ENCODE measurements around the gene SCD5.

DNA sequence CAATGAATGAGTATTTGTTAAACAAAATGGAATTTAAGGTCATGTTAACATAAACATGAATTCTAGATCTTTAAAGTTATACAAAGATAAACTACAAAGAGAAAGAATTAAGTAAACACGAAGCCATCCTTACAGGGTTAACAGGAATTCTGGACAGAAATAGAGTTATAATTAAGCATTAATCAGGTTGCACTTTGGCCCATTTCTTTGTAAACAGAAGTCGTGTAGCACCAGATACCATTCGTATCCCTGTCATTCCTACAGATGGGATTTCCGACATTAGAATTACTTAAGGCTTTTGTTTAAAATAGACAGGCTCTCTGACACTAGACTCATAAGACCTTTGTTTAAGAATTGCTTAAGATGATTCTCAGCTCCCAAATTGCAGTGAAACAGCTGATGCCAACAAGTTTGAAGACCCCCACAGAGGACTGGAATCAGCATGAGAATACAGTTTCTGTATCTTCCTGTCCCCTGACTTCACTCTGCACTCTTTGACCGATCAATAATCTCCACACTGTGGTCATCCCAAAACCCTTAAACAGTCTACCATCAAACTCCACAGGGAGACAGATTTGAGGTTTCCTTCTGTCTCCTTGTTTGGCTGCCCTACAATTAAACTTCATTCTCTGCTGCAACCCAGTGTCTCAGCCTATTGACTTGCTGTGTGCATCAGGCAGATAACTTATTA, 214.6 kb downstream of the SCD5 start:
- TF ChIP-seq, protein P1, sequence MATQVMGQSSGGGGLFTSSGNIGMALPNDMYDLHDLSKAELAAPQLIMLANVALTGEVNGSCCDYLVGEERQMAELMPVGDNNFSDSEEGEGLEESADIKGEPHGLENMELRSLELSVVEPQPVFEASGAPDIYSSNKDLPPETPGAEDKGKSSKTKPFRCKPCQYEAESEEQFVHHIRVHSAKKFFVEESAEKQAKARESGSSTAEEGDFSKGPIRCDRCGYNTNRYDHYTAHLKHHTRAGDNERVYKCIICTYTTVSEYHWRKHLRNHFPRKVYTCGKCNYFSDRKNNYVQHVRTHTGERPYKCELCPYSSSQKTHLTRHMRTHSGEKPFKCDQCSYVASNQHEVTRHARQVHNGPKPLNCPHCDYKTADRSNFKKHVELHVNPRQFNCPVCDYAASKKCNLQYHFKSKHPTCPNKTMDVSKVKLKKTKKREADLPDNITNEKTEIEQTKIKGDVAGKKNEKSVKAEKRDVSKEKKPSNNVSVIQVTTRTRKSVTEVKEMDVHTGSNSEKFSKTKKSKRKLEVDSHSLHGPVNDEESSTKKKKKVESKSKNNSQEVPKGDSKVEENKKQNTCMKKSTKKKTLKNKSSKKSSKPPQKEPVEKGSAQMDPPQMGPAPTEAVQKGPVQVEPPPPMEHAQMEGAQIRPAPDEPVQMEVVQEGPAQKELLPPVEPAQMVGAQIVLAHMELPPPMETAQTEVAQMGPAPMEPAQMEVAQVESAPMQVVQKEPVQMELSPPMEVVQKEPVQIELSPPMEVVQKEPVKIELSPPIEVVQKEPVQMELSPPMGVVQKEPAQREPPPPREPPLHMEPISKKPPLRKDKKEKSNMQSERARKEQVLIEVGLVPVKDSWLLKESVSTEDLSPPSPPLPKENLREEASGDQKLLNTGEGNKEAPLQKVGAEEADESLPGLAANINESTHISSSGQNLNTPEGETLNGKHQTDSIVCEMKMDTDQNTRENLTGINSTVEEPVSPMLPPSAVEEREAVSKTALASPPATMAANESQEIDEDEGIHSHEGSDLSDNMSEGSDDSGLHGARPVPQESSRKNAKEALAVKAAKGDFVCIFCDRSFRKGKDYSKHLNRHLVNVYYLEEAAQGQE (IDR thresholded peaks at IDR 0.05; ENCODE audit: insufficient replicate concordance, low read depth), result no peak
- TF ChIP-seq, protein P2, sequence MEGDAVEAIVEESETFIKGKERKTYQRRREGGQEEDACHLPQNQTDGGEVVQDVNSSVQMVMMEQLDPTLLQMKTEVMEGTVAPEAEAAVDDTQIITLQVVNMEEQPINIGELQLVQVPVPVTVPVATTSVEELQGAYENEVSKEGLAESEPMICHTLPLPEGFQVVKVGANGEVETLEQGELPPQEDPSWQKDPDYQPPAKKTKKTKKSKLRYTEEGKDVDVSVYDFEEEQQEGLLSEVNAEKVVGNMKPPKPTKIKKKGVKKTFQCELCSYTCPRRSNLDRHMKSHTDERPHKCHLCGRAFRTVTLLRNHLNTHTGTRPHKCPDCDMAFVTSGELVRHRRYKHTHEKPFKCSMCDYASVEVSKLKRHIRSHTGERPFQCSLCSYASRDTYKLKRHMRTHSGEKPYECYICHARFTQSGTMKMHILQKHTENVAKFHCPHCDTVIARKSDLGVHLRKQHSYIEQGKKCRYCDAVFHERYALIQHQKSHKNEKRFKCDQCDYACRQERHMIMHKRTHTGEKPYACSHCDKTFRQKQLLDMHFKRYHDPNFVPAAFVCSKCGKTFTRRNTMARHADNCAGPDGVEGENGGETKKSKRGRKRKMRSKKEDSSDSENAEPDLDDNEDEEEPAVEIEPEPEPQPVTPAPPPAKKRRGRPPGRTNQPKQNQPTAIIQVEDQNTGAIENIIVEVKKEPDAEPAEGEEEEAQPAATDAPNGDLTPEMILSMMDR (IDR thresholded peaks at IDR 0.05; ENCODE audit: insufficient read depth, low read length), result no peak
- TF ChIP-seq POLR2AphosphoS5 (IDR thresholded peaks at IDR 0.05; ENCODE audit: low read depth) (no peak), GABPA (IDR thresholded peaks at IDR 0.05; ENCODE audit: low read depth) (no peak)

Data from HL-60 (cell line).